ENCODE results near the gene ADAMTS10. TPM values are rescaled to one million over a fixed set of nuclear protein-coding genes. Genes with fewer than 3 reads are reported as not detected.

Gene ADAMTS10
- total and polyA plus RNA-seq, 2 of the 8 experiments (the other 6 are each of a cell fraction or from before 2014, with no cell fraction given), result 6.9 to 17.4 TPM

- WGBS, 2 experiments (ENCODE audit: extremely low coverage in 1 of 2, insufficient coverage in 1 of 2, insufficient read length in 1 of 2, insufficient replicate concordance in 2 of 2, low coverage in 1 of 2, low lambda C conversion rate in 2 of 2, missing lambda C conversion rate in 1 of 2), result 86% methylated on average over 5 of the region's 7 CpGs; no CpG with 5 or more reads in 1 of the 2 experiments
- Histone ChIP-seq H3K4ac (replicated peaks; ENCODE audit: insufficient read length, low read depth, low read length) (no peak overlapping the region), H3K56ac (replicated peaks; ENCODE audit: insufficient read length, low read depth, low read length) (no peak overlapping the region), H4K91ac (replicated peaks; ENCODE audit: insufficient read length, low read length) (no peak overlapping the region), H3K9me3 (ENCODE audit: insufficient read depth in 2 of 2, low read depth in 1 of 2, low read length in 1 of 2) (no peaks in the 10 kb centered on the region), H3K4me3 (ENCODE audit: extremely low read depth in 1 of 4, insufficient read depth in 2 of 4, low read depth in 3 of 4, low read length in 4 of 4) (no peak overlapping the region), H3K18ac (ENCODE audit: extremely low read depth, low read length) (no peak overlapping the region), H2BK20ac (ENCODE audit: low read length) (no peak overlapping the region), H3K27ac (ENCODE audit: low read depth, low read length) (no peak overlapping the region), H3K4me1 (replicated peaks in 1 of 4; ENCODE audit: control insufficient read depth in 3 of 4, insufficient read depth in 4 of 4, low read length in 3 of 4) (no peaks in the 10 kb centered on the region; a peak in 1 of 7 replicates), H3K4me2 (ENCODE audit: insufficient read depth in 1 of 2, low read depth in 2 of 2, low read length in 2 of 2) (no peak overlapping the region), H2BK120ac (replicated peaks; ENCODE audit: low read depth, low read length) (no peak overlapping the region), H2AK5ac (ENCODE audit: low read depth, low read length) (no peak overlapping the region), H3K23me2 (ENCODE audit: low read depth, low read length) (no peaks in the 10 kb centered on the region), H3K23ac (ENCODE audit: insufficient read length) (no peak overlapping the region), H3K14ac (ENCODE audit: insufficient read length) (no peak overlapping the region), H2BK12ac (ENCODE audit: low read depth, low read length) (no peak overlapping the region), H2BK15ac (ENCODE audit: low read length) (no peak overlapping the region), H2BK5ac (ENCODE audit: low read depth, low read length) (no peak overlapping the region), H3K79me2 (ENCODE audit: control insufficient read depth in 1 of 2, insufficient read depth in 2 of 2, low read length in 2 of 2) (no peaks in the 10 kb centered on the region), H4K8ac (ENCODE audit: extremely low read depth, insufficient read depth, low read length) (no peak overlapping the region), H3K36me3 (ENCODE audit: control insufficient read depth in 2 of 4, insufficient read depth in 4 of 4, low read length in 3 of 4) (no peaks in the 10 kb centered on the region), H3K79me1 (ENCODE audit: low read depth, low read length) (no peaks in the 10 kb centered on the region), H4K5ac (ENCODE audit: insufficient read length, low read depth, low read length) (no peak overlapping the region), H3K27me3 (replicated peaks in 1 of 4; ENCODE audit: control insufficient read depth in 3 of 4, extremely low read depth in 1 of 4, insufficient read depth in 3 of 4, low read length in 3 of 4) (no peaks in the 10 kb centered on the region), H3K9ac (replicated peaks in 1 of 4; ENCODE audit: extremely low read depth in 1 of 4, low read depth in 3 of 4, low read length in 3 of 4) (no peak overlapping the region), H4K20me1 (replicated peaks in 1 of 2; ENCODE audit: control insufficient read depth in 1 of 2, insufficient read depth in 2 of 2, low read length in 2 of 2) (no peaks in the 10 kb centered on the region), H2AFZ (ENCODE audit: low read length) (no peak overlapping the region)
- DNase-seq (ENCODE audit: low read depth in 1 of 2, low spot score in 2 of 2) (no peak), FAIRE-seq (no peak)
- TF ChIP-seq NANOG (IDR thresholded peaks at IDR 0.05; ENCODE audit: insufficient read depth, low read depth, low read length, poor library complexity, severe bottlenecking) (no peak), E2F6 (IDR thresholded peaks at IDR 0.05) (no peak), TAF7 (optimal IDR thresholded peaks at IDR 0.05; ENCODE audit: borderline replicate concordance, low read depth, low read length) (no peak), SRF (IDR thresholded peaks at IDR 0.05; ENCODE audit: low read depth, low read length) (no peak)
- CTCF ChIA-PET (ENCODE audit: partially characterized antibody), result interaction anchor here (2.4 to 8.7 kb wide), 2 partner anchors 13 to 19 kb away, joined by 10 to 83 read pairs; no protein-coding TSS in a partner anchor
- POLR2A ChIA-PET (ENCODE audit: partially characterized antibody), result interaction anchor here (0.8 to 1.6 kb wide), 4 partner anchors 36 to 53 kb away, joined by 3 to 5 read pairs (median 4); partner anchors contain the start of gene ZNF414
Measured at GRCh38 chr19:8566855-8567254, 43.7 kb downstream of the ADAMTS10 start.
